HG03565 (cell line): ENCODE data around the gene RIPK4.
"Not testable (repeated sequence)": the region's sequence is repeated elsewhere in the genome, so short reads cannot be mapped to it uniquely, and the experiment has no call there.

Experiments used
- ATAC-seq: cut with Tn5 transposase; IDR thresholded peaks from one replicate; pipeline ENCODE4 v1.9.1; 2021; ENCODE audit warnings: mild to moderate bottlenecking, moderate library complexity; ENCODE audit not compliant: unreplicated experiment

Gene RIPK4

DNA sequence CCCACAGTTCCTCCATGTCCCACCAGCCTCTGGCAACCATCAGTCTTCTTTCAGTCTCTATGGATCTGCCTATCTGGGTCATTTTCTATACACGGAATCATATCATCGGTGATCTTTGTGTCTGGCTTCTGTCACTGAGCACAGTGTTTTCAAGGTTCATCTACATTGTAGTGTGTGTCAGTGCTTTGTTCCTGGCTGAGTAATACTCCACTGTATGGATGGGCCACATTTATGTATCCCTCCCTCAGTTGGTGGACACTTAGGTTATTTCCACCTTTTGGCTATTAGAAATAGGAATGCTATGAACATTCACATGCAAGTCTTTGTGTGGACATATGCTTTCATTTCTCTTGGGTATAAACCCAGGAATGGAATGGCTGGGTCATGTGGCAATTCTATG is 46.6 kb downstream of the RIPK4 start:
- no peak for ATAC-seq

GRCh38 chr21:41719691-41720090 is 47.2 kb downstream of the RIPK4 start:
- no peak for ATAC-seq

GRCh38 chr21:41717573-41718330 is 49.1 kb downstream of the RIPK4 start:
- ATAC-seq: no peak

DNA sequence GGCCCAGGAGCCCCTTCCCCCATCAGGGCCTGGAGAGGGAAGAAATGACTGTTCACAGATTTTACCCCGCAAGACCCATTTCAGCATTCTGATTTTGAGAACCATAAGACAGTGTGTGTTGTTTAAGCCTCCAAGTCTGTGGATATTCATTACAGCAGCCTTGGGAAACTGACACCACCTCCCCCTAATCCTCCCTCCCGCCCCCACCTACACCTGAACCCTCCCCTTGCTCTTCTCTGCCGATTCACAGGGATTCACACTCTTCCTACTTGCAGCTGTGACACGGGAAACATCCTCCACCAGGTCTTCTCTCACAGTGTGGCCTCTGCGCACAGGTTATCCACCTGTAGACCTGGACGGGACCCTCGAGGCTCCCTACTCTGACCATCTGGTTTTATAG is 50.1 kb downstream of the RIPK4 start:
- ATAC-seq: no peak

GRCh38 chr21:41715649-41716281 is 51.1 kb downstream of the RIPK4 start:
- no peak for ATAC-seq

DNA sequence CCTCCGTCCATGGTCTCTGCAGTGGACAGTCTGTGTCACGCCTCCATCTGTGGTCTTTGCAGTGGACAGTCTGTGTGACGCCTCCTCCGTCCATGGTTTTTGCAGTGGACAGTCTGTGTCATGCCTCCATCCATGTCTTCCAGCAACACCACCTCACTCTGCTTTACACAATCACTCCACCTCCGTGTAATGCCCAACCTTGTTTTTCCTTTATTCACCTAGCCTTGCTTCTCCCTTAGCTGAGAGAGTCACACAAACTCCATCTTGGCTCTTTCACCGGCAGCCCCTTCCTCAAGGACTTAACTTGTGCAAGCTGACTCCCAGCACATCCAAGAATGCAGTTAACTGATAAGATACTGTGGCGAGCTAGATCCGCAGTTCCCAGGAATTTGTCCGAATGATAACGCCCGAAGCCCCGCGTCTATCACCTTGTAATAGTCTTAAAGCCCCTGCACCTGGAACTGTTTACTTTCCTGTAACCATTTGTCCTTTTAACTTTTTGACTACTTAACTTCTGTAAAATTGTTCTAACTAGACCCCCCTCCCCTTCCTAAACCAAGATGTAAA is 52.5 kb downstream of the RIPK4 start:
- not testable (repeated sequence) for ATAC-seq

DNA sequence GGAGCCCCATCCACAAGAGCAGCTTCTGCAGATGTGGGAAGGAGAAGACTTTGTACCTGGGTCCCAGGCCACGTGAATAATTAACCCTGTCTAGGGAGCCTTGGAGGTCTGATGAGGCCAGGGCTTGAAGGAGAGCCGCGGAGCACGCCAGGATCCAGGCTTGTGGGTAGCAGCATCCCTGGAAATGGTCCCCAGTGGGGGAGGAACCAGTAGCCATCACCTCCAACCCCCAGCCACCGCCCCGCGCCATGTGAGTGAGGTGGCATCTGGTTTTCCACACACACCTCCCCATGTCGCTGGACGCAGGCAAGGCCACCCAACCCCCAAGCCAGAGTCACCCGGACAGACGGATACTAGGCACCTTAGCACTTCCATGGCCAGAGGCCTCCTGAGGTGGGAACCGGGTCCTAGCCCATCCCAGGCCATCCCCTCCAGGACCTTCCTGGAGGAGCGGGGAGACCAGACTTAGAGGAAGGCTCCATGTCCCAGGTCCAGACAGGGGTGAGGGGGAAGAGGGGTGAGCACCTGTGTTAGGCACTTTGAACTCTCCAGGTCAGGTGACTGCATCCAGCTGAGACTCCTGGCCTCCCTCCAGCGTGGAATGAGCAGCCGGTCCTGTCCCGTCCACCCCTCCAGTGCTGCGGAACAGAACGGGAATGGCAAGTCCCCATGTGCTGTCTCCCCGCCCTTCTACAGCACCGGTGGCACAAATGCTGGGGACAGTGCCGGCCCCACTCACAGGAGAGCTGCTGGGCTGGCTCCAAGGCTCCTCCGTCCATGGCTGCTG is 53.2 kb downstream of the RIPK4 start:
- ATAC-seq: no peak

GRCh38 chr21:41712730-41713129 is 54.1 kb downstream of the RIPK4 start:
- ATAC-seq: no peak

DNA sequence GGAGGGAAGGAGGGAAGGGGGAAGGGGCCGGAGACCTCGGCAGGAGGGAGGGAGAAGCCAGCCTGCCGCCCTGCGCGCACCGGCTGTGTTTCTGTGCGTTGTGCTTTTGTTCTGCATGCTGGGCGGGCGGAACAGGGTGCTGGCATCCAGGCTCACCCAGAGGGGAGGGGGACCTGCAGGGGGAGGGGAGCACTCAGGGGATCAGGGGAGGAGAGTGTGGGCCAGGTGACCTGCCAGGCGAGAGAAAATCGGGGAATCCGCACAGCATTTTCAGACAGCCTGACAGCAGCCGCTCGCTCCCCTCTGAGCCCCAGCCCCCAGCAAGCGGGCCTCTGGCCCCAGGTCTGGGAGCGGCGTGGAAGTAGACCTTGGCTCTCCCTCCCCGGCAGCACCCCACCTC is 54.7 kb downstream of the RIPK4 start:
- no peak for ATAC-seq

- no peak for ATAC-seq
These were observed 55.3 kb downstream of the RIPK4 start for GRCh38 chr21:41711416-41712007.

DNA sequence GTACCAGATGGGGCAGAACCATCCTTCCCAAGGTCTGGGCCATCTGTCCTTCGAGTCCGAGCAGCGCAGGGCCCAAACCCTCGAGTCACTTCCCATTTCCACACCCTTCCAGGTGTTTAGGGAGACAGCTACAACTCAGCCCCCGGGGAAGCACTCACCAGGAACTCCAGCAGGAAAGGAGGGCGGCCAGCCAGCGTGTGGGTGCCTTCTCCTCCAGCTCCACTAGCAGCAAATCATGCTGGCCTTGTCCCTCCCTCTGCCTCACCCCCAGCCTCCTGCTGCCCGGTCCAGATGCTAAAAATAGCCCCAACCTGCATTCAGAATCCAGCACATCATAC is 56.1 kb downstream of the RIPK4 start:
- no peak for ATAC-seq

- ATAC-seq: no peak
These were observed 56.7 kb downstream of the RIPK4 start for GRCh38 chr21:41709965-41710822.

DNA sequence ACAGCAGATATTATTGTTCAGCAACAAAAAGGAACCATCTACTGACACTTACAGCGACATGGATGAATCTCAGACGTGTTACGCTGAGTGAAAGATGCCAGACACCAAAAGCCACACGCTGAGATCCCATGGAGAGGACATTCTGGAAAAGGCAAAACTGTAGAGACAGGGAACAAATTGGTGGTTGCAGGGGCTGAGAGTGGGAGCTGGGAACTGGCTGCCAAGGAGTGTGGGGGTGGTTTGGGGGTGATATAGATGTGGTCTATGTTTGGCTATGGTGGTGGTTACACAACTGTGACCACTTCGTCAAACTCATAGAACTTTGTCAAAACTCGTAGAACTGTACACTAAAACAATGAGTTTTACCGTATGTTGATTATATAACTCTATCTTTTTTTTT is 57.7 kb downstream of the RIPK4 start:
- ATAC-seq: no peak

- no peak for ATAC-seq
These were observed 58.9 kb downstream of the RIPK4 start for GRCh38 chr21:41707960-41708330.

DNA sequence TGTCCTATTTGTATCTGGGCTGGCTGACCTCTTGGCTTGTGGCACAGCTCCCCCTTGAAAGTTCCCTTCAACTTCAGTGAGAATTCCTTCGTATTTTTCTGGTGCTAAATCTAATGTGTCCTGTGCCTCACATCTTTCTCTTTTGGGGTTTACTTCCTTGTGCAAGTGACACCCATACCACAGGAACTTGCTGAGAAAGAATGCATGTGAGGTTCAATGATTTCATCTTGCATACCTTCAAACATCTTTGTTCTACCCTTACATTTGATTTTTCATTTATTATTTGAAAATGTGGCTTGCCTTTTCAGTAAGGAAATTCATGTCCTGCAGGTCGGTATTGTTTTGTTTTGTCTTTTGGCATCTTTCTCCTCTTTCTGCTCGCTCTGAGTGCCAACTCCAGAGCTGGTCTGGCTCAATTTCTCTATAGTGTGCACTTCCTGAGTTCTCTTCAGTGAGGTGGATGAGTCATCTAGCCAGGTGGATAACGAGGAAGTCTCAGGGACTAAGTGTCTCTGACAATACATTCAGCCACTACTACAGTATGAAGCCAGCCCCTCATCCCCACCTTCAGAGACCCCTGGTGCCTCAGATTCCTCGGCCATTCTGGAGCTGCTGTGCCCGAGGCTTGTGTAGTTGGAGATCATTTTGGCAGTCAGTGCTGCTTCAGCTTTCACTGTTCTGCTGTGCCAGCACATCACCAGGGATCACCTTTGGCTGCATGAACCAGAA is 59.5 kb downstream of the RIPK4 start:
- ATAC-seq: no peak

DNA sequence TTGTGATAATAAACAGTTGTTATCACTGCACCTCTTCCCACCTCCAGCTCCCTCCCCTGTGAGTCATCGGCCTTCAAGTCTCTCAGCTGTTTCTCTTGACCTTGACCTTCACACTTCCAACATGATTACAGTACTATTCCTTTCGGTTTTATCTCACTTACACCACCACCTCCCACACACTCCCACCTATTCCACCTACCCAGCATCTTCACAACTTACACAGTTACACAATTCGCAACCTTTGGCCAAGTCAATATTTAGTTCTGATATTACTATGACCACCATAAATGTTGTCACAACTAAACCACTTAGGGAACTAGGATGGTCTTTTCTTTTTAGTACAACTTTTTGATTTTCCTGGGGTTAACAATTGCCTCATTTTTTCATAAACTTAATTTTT is 60.2 kb downstream of the RIPK4 start:
- ATAC-seq: no peak

- no peak for ATAC-seq
These were observed 60.6 kb downstream of the RIPK4 start for GRCh38 chr21:41706263-41706639.

DNA sequence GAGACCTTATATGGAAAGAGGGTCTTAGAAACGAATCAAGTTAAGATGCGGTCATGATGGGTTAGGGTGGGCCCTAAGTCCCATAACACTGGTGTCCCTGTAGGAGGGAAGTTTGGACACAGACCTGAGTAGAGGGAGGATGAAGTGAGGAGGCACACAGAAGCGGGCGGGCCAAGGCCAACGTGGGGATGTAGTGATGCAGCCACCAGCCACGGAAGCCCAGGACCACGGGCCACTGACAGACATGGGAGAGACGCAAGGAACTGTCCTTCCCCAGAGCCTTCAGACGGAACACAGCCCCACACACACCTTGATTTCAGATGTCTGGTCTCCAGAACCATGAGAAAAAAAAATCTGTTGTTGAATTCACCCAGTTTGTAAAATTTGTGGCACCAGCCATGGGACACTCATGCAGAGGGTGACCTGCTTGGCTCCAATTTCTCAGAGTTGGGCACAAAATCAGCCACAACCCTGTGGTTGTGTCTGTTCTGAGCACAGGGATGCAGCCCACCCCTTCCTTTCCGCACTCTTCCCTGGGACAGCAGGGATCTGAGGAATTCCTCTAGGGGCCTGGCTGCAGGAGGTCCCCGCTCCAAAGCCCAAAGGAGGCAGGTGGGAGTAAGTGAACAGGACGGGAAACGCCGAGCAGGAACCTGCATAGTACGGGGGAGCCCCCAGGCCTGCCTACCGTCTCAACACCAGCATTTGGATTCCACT is 61.1 kb downstream of the RIPK4 start:
- ATAC-seq: no peak

GRCh38 chr21:41703857-41704501 is 62.9 kb downstream of the RIPK4 start:
- ATAC-seq: no peak
